GM10248 (cell line): ENCODE results near the gene GFAP.

ENCODE experiments used
- CTCF ChIA-PET: fragments of 300-600 bp; sonication (Branson Sonifier 250); formaldehyde crosslinking; extraction: SDS; loops from one replicate; lab custom pipeline; 2021; ENCODE audit warnings: antibody characterized with exemption; lab: Yijun Ruan, JAX
- POLR2A ChIA-PET: fragments of 350-650 bp; sonication (Branson Sonifier 250); formaldehyde crosslinking; extraction: SDS; loops from one replicate; lab custom pipeline; 2020; ENCODE audit warnings: antibody characterized with exemption; lab: Yijun Ruan, JAX
- DNase-seq: peaks from one replicate; pipeline ENCODE4 v3.0.0; 2012; ENCODE audit errors: extremely low spot score
- TF ChIP-seq, protein P1 (sequence below): IDR thresholded peaks from 2 replicates; pipeline ENCODE4 v1.5.1; 2012; ENCODE audit warnings: mild to moderate bottlenecking, low read depth; ENCODE audit errors: extremely low read depth, missing control alignments, control extremely low read depth

The GFAP gene

DNA sequence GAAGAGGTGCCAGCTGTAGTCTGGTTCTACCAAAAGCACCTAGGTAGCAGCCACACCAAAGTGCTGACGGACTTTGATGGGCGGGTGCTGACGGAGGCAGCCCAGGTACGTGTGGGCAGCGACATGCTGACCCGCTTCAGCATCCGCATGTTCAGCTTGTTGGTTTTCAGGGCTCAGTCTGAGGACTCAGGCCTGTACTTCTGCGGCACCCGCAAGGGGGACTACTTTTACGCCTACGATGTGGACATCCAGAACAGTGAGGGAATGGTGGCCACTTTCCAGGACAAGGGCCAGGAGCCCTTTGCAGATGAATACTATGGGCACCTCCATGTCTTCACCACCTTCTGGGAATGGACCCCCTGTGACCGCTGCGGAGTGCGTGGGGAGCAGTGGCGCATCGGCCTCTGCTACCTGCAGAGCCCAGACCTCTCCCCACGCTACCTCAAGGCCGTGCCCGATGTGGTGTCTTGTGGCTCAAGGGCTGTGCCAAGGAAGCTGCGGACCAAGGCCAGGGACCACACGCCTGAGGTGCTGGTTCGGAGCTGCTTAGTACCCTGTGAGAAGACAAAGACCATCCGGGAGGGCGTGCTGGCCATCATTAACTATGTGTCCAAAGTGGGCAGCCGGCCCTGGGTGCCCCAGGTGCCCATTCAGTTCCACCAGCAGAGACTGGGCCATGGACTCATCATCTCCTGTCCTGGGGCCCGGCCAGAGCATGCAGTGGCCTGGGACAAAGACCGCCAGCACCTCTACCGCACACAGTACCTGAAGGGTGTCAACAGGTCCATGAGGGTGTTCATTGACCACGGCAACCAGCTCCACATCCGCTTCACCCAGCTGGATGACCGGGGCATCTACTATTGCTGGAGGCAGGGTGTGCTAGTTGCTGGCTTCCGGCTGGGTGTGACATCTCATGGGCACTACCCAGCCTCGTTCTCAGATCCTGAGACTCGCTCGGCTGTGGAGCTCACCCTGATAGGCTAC lies 11.0 kb downstream of the GFAP start:
- no peak for DNase-seq
- TF ChIP-seq, protein P1, sequence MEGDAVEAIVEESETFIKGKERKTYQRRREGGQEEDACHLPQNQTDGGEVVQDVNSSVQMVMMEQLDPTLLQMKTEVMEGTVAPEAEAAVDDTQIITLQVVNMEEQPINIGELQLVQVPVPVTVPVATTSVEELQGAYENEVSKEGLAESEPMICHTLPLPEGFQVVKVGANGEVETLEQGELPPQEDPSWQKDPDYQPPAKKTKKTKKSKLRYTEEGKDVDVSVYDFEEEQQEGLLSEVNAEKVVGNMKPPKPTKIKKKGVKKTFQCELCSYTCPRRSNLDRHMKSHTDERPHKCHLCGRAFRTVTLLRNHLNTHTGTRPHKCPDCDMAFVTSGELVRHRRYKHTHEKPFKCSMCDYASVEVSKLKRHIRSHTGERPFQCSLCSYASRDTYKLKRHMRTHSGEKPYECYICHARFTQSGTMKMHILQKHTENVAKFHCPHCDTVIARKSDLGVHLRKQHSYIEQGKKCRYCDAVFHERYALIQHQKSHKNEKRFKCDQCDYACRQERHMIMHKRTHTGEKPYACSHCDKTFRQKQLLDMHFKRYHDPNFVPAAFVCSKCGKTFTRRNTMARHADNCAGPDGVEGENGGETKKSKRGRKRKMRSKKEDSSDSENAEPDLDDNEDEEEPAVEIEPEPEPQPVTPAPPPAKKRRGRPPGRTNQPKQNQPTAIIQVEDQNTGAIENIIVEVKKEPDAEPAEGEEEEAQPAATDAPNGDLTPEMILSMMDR, result no peak
- CTCF ChIA-PET, result interaction anchor here (1.2 to 8.7 kb wide), 4 partner anchors 15 to 231 kb away, joined by 3 to 65 read pairs (median 6); partner anchors contain the start of gene ACBD4
- POLR2A ChIA-PET, result interaction anchor here (1.1 kb wide), 1 partner anchor 245 kb away, joined by 6 read pairs; no protein-coding TSS in a partner anchor

DNA sequence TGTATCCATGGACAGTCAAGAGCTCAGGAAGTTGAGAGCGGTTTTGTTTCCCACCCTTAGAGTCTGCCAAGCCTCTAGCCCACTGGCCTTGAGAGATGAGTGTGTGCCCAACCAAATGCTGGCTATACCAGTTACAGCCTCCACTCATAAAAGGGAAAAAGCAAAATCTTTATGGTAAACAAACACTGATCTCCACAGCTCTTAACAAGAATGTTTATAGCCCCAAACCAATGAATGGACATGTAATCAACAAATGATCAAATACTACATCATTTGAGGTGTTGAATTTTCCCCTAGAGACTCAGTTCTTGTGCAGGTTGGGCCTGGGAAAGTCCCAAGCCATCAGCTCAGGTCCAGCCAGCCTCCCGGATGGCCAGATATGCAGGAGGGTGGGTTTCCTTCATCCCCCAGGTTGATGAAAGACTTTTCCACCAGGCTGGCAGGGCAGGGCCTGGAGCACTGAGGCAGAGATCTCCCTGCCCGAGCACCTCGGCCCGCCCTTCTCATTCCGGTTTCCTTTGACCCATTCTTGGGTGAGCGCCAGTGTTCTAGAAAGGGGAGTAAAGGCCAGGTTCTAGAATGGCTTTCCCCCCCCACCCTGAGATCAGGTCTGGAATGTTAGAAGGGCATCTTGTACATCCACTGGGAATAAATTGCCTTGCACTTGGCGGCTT lies 12.2 kb downstream of the GFAP start:
- TF ChIP-seq, protein P1, result no peak
- ChIA-PET POLR2A (no interaction called here), CTCF (interaction anchor here (1.4 to 8.7 kb wide), 7 partner anchors 8 to 232 kb away, joined by 3 to 65 read pairs (median 7); partner anchors contain the start of gene ACBD4)
- DNase-seq, result no peak

DNA sequence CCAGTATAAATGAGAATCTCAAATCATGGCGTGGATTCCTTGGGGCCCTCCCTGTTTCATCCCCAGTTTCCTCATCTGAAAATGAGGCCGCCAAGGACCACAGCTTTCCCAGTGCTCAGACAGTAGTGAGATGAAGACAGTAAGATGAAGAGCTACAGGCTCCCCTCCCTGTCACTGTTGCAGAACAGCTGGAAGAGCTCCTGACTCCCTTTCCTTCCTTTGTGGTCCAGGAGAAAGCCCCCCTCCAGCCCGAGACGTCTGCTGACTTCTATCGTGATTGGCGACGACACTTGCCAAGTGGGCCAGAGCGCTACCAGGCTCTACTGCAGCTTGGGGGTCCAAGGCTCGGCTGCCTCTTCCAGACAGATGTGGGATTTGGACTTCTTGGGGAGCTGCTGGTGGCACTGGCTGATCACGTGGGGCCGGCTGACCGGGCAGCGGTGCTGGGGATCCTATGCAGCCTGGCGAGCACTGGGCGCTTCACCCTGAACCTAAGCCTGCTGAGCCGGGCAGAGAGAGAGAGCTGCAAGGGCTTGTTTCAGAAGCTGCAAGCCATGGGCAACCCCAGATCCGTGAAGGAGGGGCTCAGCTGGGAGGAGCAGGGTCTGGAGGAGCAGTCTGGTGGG lies 13.1 kb downstream of the GFAP start:
- CTCF ChIA-PET, result interaction anchor here (0.8 to 8.7 kb wide), 9 partner anchors 8 to 233 kb away, joined by 3 to 65 read pairs (median 6); partner anchors contain the start of gene ACBD4
- TF ChIP-seq, protein P1, result no peak
- POLR2A ChIA-PET, result no interaction called here

DNA sequence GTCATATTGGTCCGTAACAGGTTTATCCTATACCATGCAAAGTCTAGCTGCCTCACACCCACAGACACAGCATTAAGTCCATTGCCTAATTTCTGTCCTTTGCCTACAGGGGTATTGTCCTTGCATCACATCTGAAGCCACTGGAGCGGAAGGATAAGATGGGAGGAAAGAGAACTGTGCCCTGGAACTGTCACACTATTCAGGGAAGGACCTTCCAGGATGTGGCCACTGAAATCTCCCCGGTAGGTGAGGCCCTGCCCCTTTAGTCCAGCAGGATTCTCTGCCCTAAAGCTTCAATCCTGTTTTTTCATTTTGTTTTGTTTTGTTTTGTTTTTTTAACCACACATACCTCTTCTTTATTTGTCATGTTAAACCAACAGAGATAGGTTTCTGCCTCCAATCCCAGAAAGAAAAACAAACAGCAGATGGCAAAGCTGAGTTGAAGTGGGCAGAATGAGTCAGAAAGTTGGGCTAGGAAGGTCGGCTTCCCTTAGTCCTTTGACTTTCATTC lies 13.8 kb downstream of the GFAP start:
- ChIA-PET CTCF (interaction anchor here (1.5 to 8.7 kb wide), 6 partner anchors 8 to 125 kb away, joined by 4 to 65 read pairs (median 8); no protein-coding TSS in a partner anchor), POLR2A (no interaction called here)
- TF ChIP-seq, protein P1, result no peak
- no peak for DNase-seq

More for the DNA sequence above, 13.1 kb downstream of the GFAP start:
- DNase-seq, result no peak

DNA sequence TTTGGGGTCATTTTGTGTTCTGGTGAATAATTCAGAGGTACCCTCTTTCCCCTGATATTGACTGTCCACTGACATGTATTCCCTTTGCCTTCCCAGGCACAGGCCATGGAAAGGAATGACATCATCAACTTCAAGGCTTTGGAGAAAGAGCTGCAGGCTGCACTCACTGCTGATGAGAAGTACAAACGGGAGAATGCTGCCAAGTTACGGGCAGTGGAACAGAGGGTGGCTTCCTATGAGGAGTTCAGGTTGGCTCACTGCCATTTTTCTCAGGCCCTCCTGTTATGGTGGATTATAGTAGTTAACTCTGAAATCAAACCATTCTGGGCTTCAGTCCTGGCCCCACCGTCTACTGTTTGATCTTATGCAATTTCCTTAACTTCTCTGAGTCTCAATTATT lies 14.4 kb downstream of the GFAP start:
- POLR2A ChIA-PET, result no interaction called here
- CTCF ChIA-PET, result interaction anchor here (1.0 to 8.7 kb wide), 6 partner anchors 9 to 125 kb away, joined by 4 to 65 read pairs (median 5); no protein-coding TSS in a partner anchor
- TF ChIP-seq, protein P1, result no peak
- DNase-seq, result no peak
